GM12891 (cell line): ENCODE data around the gene MPPED2.

Experiments
- POLR2A ChIP-seq: IDR thresholded peaks from 2 replicates; pipeline ENCODE4 v1.6.1; 2011; ENCODE audit warnings: low read depth, low read length, control low read depth
- TAF1 ChIP-seq: IDR thresholded peaks from 2 replicates; pipeline ENCODE4 v1.6.1; 2011; ENCODE audit warnings: low read depth, low read length, control low read depth

DNA sequence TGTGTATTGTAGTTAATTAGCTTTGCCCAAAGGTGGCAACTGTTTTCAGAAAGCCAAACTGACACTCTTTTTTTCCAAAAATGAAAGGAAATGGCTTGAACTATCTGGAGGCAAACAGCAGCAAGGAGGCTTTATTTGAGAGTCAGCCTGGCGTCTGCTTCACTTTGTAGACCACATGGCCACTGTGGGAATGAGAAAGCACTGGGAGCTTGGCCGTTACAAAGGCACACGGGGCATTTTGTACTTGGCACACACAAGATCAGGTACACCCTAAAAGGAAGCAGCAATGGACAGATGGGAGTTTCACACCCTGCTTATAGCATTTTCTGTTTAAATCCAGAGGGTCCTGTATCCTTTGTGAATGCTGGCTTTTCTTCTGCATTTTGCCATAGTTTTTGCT, 126.3 kb downstream of the MPPED2 start:
- TF ChIP-seq TAF1 (no peak), POLR2A (no peak)
